HG02884 (cell line): ENCODE data around the gene PTPN4.
"Not testable (repeated sequence)": the region's sequence is repeated elsewhere in the genome, so short reads cannot be mapped to it uniquely, and the experiment has no call there.

Experiments
- ATAC-seq: cut with Tn5 transposase; IDR thresholded peaks from one replicate; pipeline ENCODE4 v1.9.1; 2021; ENCODE audit warnings: mild to moderate bottlenecking, moderate library complexity; ENCODE audit not compliant: unreplicated experiment

Gene PTPN4

GRCh38 chr2:119801040-119801439 lies 41.3 kb downstream of the PTPN4 start:
- ATAC-seq, result no peak

GRCh38 chr2:119801989-119802388 lies 42.3 kb downstream of the PTPN4 start:
- ATAC-seq, result not testable (repeated sequence)

- ATAC-seq, result no peak
These were observed 43.4 kb downstream of the PTPN4 start for GRCh38 chr2:119803101-119803500.

- not testable (repeated sequence) for ATAC-seq
These were observed 44.7 kb downstream of the PTPN4 start for GRCh38 chr2:119804409-119804808.

GRCh38 chr2:119808516-119809147 lies 48.9 kb downstream of the PTPN4 start:
- no peak for ATAC-seq

GRCh38 chr2:119809339-119810048 lies 49.8 kb downstream of the PTPN4 start:
- ATAC-seq, result no peak

GRCh38 chr2:119810049-119810630 lies 50.4 kb downstream of the PTPN4 start:
- no peak for ATAC-seq

- no peak for ATAC-seq
These were observed 54.5 kb downstream of the PTPN4 start for GRCh38 chr2:119814216-119814615.

GRCh38 chr2:119818792-119819191 lies 59.1 kb downstream of the PTPN4 start:
- ATAC-seq, result no peak

- no peak for ATAC-seq
These were observed 60.1 kb downstream of the PTPN4 start for GRCh38 chr2:119819846-119820245.

- no peak for ATAC-seq
These were observed 60.6 kb downstream of the PTPN4 start for GRCh38 chr2:119820275-119820674.

- ATAC-seq, result no peak
These were observed 61.5 kb downstream of the PTPN4 start for GRCh38 chr2:119821266-119821665.

- ATAC-seq, result no peak
These were observed 64.1 kb downstream of the PTPN4 start for GRCh38 chr2:119823734-119824334.

GRCh38 chr2:119826370-119826961 lies 66.7 kb downstream of the PTPN4 start:
- ATAC-seq, result no peak

GRCh38 chr2:119827866-119828507 lies 68.3 kb downstream of the PTPN4 start:
- ATAC-seq, result no peak

GRCh38 chr2:119836455-119837142 lies 76.9 kb downstream of the PTPN4 start:
- ATAC-seq, result no peak

- ATAC-seq, result no peak
These were observed 77.6 kb downstream of the PTPN4 start for GRCh38 chr2:119837350-119837749.

GRCh38 chr2:119837759-119838158 lies 78.0 kb downstream of the PTPN4 start:
- no peak for ATAC-seq

- ATAC-seq, result no peak
These were observed 78.5 kb downstream of the PTPN4 start for GRCh38 chr2:119838179-119838578.

GRCh38 chr2:119841550-119841949 lies 81.8 kb downstream of the PTPN4 start:
- no peak for ATAC-seq
